ENCODE data around the gene ZMYND10.

Gene ZMYND10

GRCh38 chr3:50347187-50347813, 1.8 kb upstream of the ZMYND10 start:
- TF ChIP-seq, protein P1, sequence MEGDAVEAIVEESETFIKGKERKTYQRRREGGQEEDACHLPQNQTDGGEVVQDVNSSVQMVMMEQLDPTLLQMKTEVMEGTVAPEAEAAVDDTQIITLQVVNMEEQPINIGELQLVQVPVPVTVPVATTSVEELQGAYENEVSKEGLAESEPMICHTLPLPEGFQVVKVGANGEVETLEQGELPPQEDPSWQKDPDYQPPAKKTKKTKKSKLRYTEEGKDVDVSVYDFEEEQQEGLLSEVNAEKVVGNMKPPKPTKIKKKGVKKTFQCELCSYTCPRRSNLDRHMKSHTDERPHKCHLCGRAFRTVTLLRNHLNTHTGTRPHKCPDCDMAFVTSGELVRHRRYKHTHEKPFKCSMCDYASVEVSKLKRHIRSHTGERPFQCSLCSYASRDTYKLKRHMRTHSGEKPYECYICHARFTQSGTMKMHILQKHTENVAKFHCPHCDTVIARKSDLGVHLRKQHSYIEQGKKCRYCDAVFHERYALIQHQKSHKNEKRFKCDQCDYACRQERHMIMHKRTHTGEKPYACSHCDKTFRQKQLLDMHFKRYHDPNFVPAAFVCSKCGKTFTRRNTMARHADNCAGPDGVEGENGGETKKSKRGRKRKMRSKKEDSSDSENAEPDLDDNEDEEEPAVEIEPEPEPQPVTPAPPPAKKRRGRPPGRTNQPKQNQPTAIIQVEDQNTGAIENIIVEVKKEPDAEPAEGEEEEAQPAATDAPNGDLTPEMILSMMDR (conservative IDR thresholded peaks at IDR 0.05; ENCODE audit: low read depth, low read length): peak; percentile 72
- no peak overlapping the region for H3K4me3 ChIP-seq (ENCODE audit: low read length)
- DNase-seq (ENCODE audit: low read depth): no peak

- TF ChIP-seq, protein P1 (conservative IDR thresholded peaks at IDR 0.05; ENCODE audit: low read depth, low read length): no peak
- H3K4me3 ChIP-seq (ENCODE audit: low read length): peak overlapping the region; percentile 58
- no peak for DNase-seq (ENCODE audit: low read depth)
Observed at GRCh38 chr3:50345008-50345407, 524 bp downstream of the ZMYND10 start.

GRCh38 chr3:50342813-50343633, 2.5 kb downstream of the ZMYND10 start:
- DNase-seq (ENCODE audit: low read depth): no peak
- TF ChIP-seq, protein P1 (conservative IDR thresholded peaks at IDR 0.05; ENCODE audit: low read depth, low read length): peak; percentile 11

DNA sequence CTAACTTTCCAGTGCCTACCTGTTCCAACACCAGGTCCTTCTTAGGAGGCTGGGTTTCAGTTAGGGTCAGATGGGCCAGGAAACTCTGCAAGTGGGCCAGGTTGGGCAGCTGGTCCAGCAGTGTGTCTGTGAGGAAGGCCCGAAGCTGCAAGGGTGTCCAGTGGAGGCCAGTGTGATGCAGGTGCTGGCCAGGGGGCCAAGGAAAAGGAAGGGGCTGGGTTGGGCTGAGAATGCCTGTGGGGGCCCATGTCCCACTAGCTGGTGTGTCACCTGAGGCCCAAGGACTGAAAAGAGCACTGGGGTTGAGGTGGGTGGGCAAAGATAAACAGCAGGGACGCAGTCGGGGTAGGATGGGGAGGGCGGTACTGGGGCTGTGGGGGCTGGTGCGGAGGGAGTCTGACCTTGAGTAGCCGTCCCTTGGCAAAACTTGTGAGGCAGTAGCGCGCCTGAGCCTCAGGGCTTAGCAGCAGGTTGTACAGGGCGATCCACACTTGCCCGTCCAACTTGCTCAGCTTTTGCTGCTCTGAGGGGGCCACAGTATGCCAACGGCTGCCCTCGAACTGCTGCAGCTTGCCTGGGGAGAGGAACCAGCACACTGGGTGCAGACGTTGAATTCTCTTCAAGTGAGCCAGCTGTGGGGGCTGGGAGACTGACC, 3.4 kb downstream of the ZMYND10 start:
- DNase-seq (ENCODE audit: low read depth): no peak
- no peak overlapping the region for H3K4me3 ChIP-seq (ENCODE audit: low read length)
- TF ChIP-seq, protein P1 (conservative IDR thresholded peaks at IDR 0.05; ENCODE audit: low read depth, low read length): no peak

More at GRCh38 chr3:50342813-50343633, 2.5 kb downstream of the ZMYND10 start:
- no peak overlapping the region for H3K4me3 ChIP-seq (ENCODE audit: low read length)

- H3K4me3 ChIP-seq (ENCODE audit: low read length): no peak overlapping the region
- DNase-seq (ENCODE audit: low read depth): no peak
- TF ChIP-seq, protein P1 (conservative IDR thresholded peaks at IDR 0.05; ENCODE audit: low read depth, low read length): no peak
Observed at GRCh38 chr3:50341537-50341936, 4.0 kb downstream of the ZMYND10 start.

DNA sequence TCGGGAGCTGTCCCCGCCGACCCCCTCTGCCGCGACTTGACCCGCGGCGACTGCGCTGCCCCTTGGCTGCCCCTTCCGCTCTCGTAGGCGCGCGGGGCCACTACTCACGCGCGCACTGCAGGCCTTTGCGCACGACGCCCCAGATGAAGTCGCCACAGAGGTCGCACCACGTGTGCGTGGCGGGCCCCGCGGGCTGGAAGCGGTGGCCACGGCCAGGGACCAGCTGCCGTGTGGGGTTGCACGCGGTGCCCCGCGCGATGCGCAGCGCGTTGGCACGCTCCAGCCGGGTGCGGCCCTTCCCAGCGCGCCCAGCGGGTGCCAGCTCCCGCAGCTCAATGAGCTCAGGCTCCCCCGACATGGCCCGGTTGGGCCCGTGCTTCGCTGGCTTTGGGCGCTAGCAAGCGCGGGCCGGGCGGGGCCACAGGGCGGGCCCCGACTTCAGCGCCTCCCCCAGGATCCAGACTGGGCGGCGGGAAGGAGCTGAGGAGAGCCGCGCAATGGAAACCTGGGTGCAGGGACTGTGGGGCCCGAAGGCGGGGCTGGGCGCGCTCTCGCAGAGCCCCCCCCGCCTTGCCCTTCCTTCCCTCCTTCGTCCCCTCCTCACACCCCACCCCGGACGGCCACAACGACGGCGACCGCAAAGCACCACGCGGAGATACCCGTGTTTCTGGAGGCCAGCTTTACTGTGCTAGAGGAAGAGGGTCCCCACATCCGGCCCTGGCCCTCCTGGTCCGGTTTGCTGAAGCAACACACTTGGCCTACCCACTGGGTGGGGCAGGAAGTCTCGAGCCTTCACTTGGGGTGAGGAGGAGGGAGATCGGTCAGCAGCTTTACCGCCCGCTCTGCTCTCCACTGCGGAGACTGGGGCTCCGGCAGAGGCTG, 4.8 kb downstream of the ZMYND10 start, which contains the start of gene RASSF1:
Gene RASSF1, minus strand, starts transcription at position 389 of the 882 bp plus-strand sequence. Its CDS starts 31 bp downstream, at position 358.
- no peak for DNase-seq (ENCODE audit: low read depth)
- TF ChIP-seq, protein P1 (conservative IDR thresholded peaks at IDR 0.05; ENCODE audit: low read depth, low read length): no peak
- peak within 1 kb of the TSS; percentile 16 for H3K4me3 ChIP-seq (ENCODE audit: low read length)
